Forelimb muscle (tissue), 1 donor: Measurements from ENCODE around the gene AMOT. TPM values are rescaled to one million over a fixed set of nuclear protein-coding genes. Genes with fewer than 3 reads are reported as not detected.

Source experiments
- DNase-seq: peaks from one replicate; pipeline ENCODE4 v3.0.0-alpha.2; 2013; ENCODE audit warnings: low read depth
- polyA plus RNA-seq: library from polyadenylated mRNA; unstranded; fragments of 120-200 nt; gene quantifications from one replicate; pipeline ENCODE4 v1.2.1, GENCODE V29; 2013; ENCODE audit not compliant: insufficient read length

AMOT gene
- polyA plus RNA-seq, 1 donor, result 22.1 TPM

- DNase-seq, result no peak
These were observed 102.1 kb downstream of the AMOT start for GRCh38 chrX:112738347-112739033.

- no peak for DNase-seq
These were observed 104.3 kb downstream of the AMOT start for GRCh38 chrX:112736310-112736709.

GRCh38 chrX:112735147-112735546 lies 105.5 kb downstream of the AMOT start:
- DNase-seq, result no peak

GRCh38 chrX:112734290-112734689 lies 106.3 kb downstream of the AMOT start:
- peak; percentile 5 for DNase-seq

GRCh38 chrX:112731793-112732192 lies 108.8 kb downstream of the AMOT start:
- DNase-seq, result no peak

Other genes with a start within 250 kb of the AMOT start
- 0.08 TPM for gene LHFPL1, start 160.9 kb downstream of the AMOT start, polyA plus RNA-seq